Measurements from ENCODE around the gene ANO7. TPM values are rescaled to one million over a fixed set of nuclear protein-coding genes. Genes with fewer than 3 reads are reported as not detected.

ANO7 gene
- total and polyA plus RNA-seq, 8 donors, result 1.3 to 2.8 (median 2.1) TPM

DNA sequence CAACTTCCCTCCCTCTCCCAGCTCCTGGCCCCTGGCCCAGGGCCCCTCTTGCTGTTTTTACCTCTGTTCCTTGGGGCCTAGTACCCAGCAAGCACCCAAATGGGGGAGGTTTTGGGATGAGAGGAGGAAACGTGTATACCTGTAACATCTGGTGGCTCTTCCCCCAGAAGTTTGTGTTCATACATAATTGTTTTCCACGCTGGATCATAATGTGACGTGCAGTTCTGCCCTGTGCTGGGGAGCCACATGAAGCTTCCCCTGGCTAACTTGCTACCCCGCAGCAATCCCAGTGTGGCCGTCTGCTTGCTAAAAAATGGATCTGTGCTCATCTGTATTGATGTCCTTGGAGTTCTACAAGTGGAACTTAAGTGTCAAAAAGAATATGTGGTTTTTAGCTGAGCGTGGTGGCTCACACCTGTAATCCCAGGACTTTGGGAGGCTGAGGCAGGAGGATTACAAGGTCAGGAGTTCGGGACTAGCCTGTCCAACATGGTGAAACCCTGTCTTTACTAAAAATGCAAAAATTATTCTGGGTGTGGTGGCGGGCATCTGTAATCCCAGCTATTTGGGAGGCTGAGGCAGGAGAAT is 36.5 kb downstream of the ANO7 start:
- no peak overlapping the region for H3K4me3 ChIP-seq
- ATAC-seq (no peak), DNase-seq (no peak)
- H3K4me1 ChIP-seq, result peaks cover 0 to 10% of the 10 kb centered on the region in 2 donors
- no peaks in the 10 kb centered on the region for H3K27me3 ChIP-seq
- no peaks in the 10 kb centered on the region for H3K9me3 ChIP-seq
- H3K27ac ChIP-seq, result no peak overlapping the region
- TF ChIP-seq, protein P1, sequence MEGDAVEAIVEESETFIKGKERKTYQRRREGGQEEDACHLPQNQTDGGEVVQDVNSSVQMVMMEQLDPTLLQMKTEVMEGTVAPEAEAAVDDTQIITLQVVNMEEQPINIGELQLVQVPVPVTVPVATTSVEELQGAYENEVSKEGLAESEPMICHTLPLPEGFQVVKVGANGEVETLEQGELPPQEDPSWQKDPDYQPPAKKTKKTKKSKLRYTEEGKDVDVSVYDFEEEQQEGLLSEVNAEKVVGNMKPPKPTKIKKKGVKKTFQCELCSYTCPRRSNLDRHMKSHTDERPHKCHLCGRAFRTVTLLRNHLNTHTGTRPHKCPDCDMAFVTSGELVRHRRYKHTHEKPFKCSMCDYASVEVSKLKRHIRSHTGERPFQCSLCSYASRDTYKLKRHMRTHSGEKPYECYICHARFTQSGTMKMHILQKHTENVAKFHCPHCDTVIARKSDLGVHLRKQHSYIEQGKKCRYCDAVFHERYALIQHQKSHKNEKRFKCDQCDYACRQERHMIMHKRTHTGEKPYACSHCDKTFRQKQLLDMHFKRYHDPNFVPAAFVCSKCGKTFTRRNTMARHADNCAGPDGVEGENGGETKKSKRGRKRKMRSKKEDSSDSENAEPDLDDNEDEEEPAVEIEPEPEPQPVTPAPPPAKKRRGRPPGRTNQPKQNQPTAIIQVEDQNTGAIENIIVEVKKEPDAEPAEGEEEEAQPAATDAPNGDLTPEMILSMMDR (IDR thresholded peaks at IDR 0.05), result no peak
- intact Hi-C loops (cut with DNase I), result no loop called here
- H3K36me3 ChIP-seq, result peaks cover 0 to 50% of the 10 kb centered on the region in 2 donors

DNA sequence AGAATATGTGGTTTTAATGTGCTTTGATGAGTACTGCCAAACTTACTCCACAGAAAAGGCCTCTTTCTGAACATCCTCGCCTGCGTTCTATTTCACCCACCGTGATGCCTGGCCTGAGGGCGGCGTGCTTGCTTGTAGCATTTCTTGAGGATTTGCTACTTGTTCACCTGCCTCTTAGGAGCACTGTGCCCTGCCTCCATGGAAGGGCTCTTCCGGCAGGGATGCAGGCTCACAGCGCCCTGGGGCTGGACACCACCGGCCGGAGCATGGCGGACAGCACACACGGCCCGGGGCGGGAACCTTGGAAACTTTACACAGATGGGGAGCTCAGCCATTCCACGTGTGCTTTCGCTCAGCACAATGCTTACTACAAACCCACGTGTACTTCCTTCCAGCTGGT is 37.1 kb downstream of the ANO7 start:
- H3K4me3 ChIP-seq, result no peak overlapping the region
- intact Hi-C loops (cut with DNase I), result no loop called here
- H3K27ac ChIP-seq, result no peak overlapping the region
- peak in 1 of 4 donors; percentile 64 for DNase-seq
- peaks cover 0 to 10% of the 10 kb centered on the region in 2 donors for H3K4me1 ChIP-seq
- H3K27me3 ChIP-seq, result no peaks in the 10 kb centered on the region
- no peaks in the 10 kb centered on the region for H3K9me3 ChIP-seq
- ATAC-seq, result no peak
- H3K36me3 ChIP-seq, result peaks cover 0 to 56% of the 10 kb centered on the region in 2 donors
- TF ChIP-seq, protein P1 (IDR thresholded peaks at IDR 0.05), result no peak

DNA sequence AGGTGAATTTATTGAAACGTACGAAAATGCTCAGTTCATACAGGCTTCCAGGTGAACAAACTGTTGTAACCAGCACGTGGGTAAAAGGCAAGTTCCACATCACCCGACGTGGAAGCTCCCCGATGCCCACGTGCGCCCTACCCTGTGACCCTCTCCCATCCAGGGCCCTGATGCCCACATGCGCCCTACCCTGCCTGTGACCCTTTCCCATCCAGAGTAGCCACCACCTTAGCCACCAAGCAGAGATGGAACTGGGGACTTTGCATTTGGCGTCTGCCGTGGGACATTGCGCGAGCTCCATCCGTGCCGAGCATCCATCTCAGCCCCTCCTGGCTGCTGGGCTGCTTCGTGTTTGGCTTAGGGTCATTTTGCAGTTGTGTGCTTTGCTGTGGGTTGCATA is 37.5 kb downstream of the ANO7 start:
- H3K36me3 ChIP-seq, result peaks cover 0 to 60% of the 10 kb centered on the region in 2 donors
- intact Hi-C loops (cut with DNase I), result no loop called here
- ATAC-seq, result no peak

DNA sequence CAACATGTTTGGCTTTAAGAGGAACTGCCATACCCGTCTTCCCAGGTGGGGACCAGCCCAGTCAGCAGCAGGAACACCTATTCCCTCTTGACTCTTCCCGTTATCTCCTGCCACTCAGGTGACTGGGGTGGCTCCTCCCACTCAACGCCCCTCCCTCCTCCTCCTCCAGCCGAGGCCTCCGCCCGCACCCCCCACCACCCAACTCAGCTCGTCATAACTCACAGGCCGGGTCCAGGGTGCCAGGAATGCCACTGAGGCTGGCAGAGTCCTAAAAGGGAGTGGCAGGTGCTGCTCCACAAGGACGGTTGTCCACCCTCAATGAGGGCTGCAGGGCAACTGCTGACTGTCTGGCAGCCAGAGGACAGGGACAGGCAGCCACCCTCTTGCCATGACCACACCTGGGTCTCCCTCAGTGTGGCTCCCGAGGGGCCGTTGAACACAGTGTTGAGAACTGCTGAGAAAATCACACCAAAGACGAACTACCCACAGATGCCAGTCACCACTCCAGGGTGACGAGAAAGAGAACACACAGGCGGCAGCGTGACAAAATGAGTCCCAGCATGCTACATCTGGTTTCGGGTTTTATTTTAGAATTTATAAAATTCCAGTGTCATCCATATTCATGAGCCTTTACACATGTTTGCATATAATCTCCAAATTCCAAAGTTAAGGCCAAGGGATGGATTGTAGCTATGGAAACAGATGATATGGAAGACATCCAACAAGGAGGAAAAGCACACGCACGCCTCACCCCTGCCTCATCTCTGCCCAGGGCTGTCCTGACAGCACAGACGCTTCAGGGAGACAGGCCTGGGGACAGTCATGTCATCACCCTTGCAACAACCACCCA is 38.5 kb downstream of the ANO7 start:
- Histone ChIP-seq H3K36me3 (peaks cover 0 to 70% of the 10 kb centered on the region in 2 donors), H3K27me3 (no peaks in the 10 kb centered on the region), H3K4me3 (no peak overlapping the region), H3K9me3 (no peaks in the 10 kb centered on the region), H3K27ac (no peak overlapping the region), H3K4me1 (peaks cover 0 to 10% of the 10 kb centered on the region in 2 donors)
- TF ChIP-seq, protein P1 (IDR thresholded peaks at IDR 0.05), result no peak
- intact Hi-C loops (cut with DNase I), result no loop called here
- ATAC-seq, result no peak
- DNase-seq, result peak in 1 of 4 donors; percentile 67

More for the DNA sequence above, 37.5 kb downstream of the ANO7 start:
- Histone ChIP-seq H3K27me3 (no peaks in the 10 kb centered on the region), H3K4me1 (peaks cover 0 to 10% of the 10 kb centered on the region in 2 donors), H3K27ac (no peak overlapping the region), H3K9me3 (no peaks in the 10 kb centered on the region), H3K4me3 (no peak overlapping the region)
- TF ChIP-seq, protein P1 (IDR thresholded peaks at IDR 0.05), result no peak
- DNase-seq, result peak in 1 of 4 donors; percentile 41

DNA sequence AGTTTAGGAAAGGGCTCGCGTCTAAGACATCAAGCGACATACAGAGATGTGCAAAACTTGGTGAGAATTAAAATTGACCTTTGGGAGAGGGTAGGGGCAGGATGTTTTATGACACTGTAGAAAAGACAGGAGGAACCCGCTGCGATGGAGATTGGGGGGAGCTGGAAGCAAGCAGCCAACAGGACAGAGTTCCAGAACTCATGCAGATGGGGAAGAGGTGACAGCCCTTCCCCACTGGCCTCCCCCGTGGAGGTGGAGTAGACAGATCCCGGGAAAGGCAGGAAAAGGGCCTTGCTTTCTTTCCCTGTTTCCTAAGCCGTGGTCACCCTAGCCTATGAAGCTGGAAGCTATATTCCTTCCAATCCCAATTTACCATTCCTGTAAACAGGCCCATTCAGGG is 39.1 kb downstream of the ANO7 start:
- TF ChIP-seq, protein P1 (IDR thresholded peaks at IDR 0.05), result no peak
- intact Hi-C loops (cut with DNase I), result no loop called here
- no peak overlapping the region for H3K4me3 ChIP-seq
- peaks cover 0 to 10% of the 10 kb centered on the region in 2 donors for H3K4me1 ChIP-seq
- no peaks in the 10 kb centered on the region for H3K9me3 ChIP-seq
- ATAC-seq (no peak), DNase-seq (no peak)
- H3K27ac ChIP-seq, result no peak overlapping the region
- H3K27me3 ChIP-seq, result no peaks in the 10 kb centered on the region
- H3K36me3 ChIP-seq, result peaks cover 0 to 76% of the 10 kb centered on the region in 2 donors

Measured in left lung (tissue), 10 donors.